K562 (cell line): Measurements from ENCODE around the gene PARD3. TPM values are rescaled to one million over a fixed set of nuclear protein-coding genes. Genes with fewer than 3 reads are reported as not detected.

ENCODE experiments used
- ATAC-seq: fragments of 200-7000 bp; cut with Tn5 transposase; 3 replicates; pipeline ENCODE4 v1.9.1; 2020; ENCODE audit warnings: moderate library complexity
- BruUV-seq: library from RNA; stranded (reverse); fragments of 400-500 nt; replicated peaks from 2 replicates; lab custom pipeline; 2021; lab: Mats Ljungman, UMichigan
- CTCF ChIA-PET: fragments of 300-600 bp; formaldehyde crosslinking; extraction: SDS; loops from one replicate; lab custom pipeline; 2021; ENCODE audit warnings: low intra/inter-chr PET ratio; lab: Yijun Ruan, JAX
- POLR2A ChIA-PET: fragments of 300-600, 350-650 bp; sonication (Branson Sonifier 250); formaldehyde crosslinking; extraction: SDS; loops from one replicate; lab custom pipeline; 2021; ENCODE audit warnings: antibody characterized with exemption, inconsistent platforms; lab: Yijun Ruan, JAX
- DNase-seq, 4 experiments: peaks; one replicate each; pipeline versions ENCODE4 v3.0.0 to v3.0.0-alpha.2; 2011 to 2018; ENCODE audit warnings: low spot score in 3 of 4, mixed read lengths in 3 of 4; ENCODE audit errors: extremely low read depth in 1 of 4
- FAIRE-seq: peaks from 2 replicates; lab custom pipeline; 2011; peaks lifted over from hg19 to GRCh38; lab: Jason Lieb, UNC
- H2AFZ ChIP-seq: 2 replicates; pipeline ENCODE4 v1.6.0; 2011; ENCODE audit warnings: low read depth, low read length, control low read depth, inconsistent platforms
- H3K27ac ChIP-seq: fragments of 200-600 bp; 3 replicates; pipeline ENCODE4 v1.8.0; 2011; ENCODE audit warnings: low read depth, mild to moderate bottlenecking, control low read depth, inconsistent platforms, low read length, moderate library complexity, mixed read lengths; ENCODE audit errors: extremely low read depth
- H3K27me3 ChIP-seq, 2 experiments: fragments of 300-600 bp in 1 of 2; 2 replicates in 1 of 2; 3 replicates in 1 of 2; pipeline versions ENCODE4 v1.6.0 to v1.8.0; 2011; ENCODE audit warnings: inconsistent platforms in 2 of 2, low read length in 2 of 2, mild to moderate bottlenecking in 1 of 2, mixed read lengths in 1 of 2, moderate library complexity in 1 of 2; ENCODE audit not compliant: control insufficient read depth in 2 of 2, insufficient read depth in 2 of 2
- H3K36me3 ChIP-seq: fragments of 300-600 bp; 3 replicates; pipeline ENCODE4 v1.8.0; 2011; ENCODE audit warnings: mild to moderate bottlenecking, low read length, inconsistent platforms; ENCODE audit not compliant: control insufficient read depth, insufficient read depth
- H3K4me1 ChIP-seq, 2 experiments: fragments of 200-600 bp in 1 of 2; replicated peaks in 1 of 2; 2 replicates in 1 of 2; 3 replicates in 1 of 2; pipeline versions ENCODE4 v1.5.1 to v1.8.0; 2011; ENCODE audit warnings: inconsistent platforms in 2 of 2, low read length in 2 of 2, mild to moderate bottlenecking in 1 of 2, mixed read lengths in 1 of 2, moderate library complexity in 1 of 2; ENCODE audit not compliant: control insufficient read depth in 2 of 2, insufficient read depth in 2 of 2
- H3K4me2 ChIP-seq: 2 replicates; pipeline ENCODE4 v1.6.1; 2011; ENCODE audit warnings: low read length, control low read depth, inconsistent platforms, mixed read lengths; ENCODE audit not compliant: insufficient read depth
- H3K4me3 ChIP-seq: fragments of 200-600 bp; sonication (generic), shearing (Covaris generic); 2 replicates; pipeline ENCODE4 v1.5.1; 2016; ENCODE audit warnings: control low read depth, inconsistent platforms
- H3K79me2 ChIP-seq: fragments of 200-600 bp; 3 replicates; pipeline ENCODE4 v1.8.0; 2011; ENCODE audit warnings: low read length, inconsistent platforms; ENCODE audit not compliant: control insufficient read depth, insufficient read depth
- H3K9ac ChIP-seq, 2 experiments: 2 replicates each; pipeline versions ENCODE4 v1.6.0 to v1.6.1; 2011; ENCODE audit warnings: low read depth in 2 of 2, low read length in 2 of 2, control low read depth in 1 of 2, inconsistent platforms in 1 of 2, mild to moderate bottlenecking in 1 of 2, mixed read lengths in 1 of 2; ENCODE audit not compliant: insufficient read depth in 1 of 2
- H3K9me1 ChIP-seq: one replicate; pipeline ENCODE4 v1.6.0; 2011; ENCODE audit warnings: inconsistent platforms, mild to moderate bottlenecking, low read length, moderate library complexity; ENCODE audit not compliant: control insufficient read depth, insufficient read depth
- H3K9me3 ChIP-seq: replicated peaks from 2 replicates; pipeline ENCODE4 v1.5.1; 2011; ENCODE audit warnings: low read depth, low read length, inconsistent platforms; ENCODE audit not compliant: control insufficient read depth, insufficient read depth
- H4K20me1 ChIP-seq: replicated peaks from 2 replicates; pipeline ENCODE4 v1.6.1; 2011; ENCODE audit warnings: low read length, inconsistent platforms, mixed read lengths; ENCODE audit not compliant: control insufficient read depth, insufficient read depth
- BMI1 ChIP-seq: fragments of 150-350 bp; IDR thresholded peaks from 2 replicates; pipeline ENCODE4 v1.6.1; 2014; ENCODE audit warnings: low read length
- CEBPB ChIP-seq: fragments of 450-650 bp; IDR thresholded peaks from 2 replicates; pipeline ENCODE4 v1.6.1; 2016; ENCODE audit warnings: missing genetic modification characterization, missing compliant biosample characterization
- DDX20 ChIP-seq: fragments of 450-650 bp; IDR thresholded peaks from 2 replicates; pipeline ENCODE4 v1.6.1; 2016; ENCODE audit warnings: missing genetic modification characterization, low read depth, mild to moderate bottlenecking, missing compliant biosample characterization, moderate library complexity
- FOXK1 ChIP-seq: sonication (generic); formaldehyde crosslinking; IDR thresholded peaks from 2 replicates; pipeline ENCODE4 v1.8.0; 2022; ENCODE audit warnings: missing genetic modification reagents, mild to moderate bottlenecking, borderline replicate concordance
- HDAC3 ChIP-seq: fragments of 450-650 bp; IDR thresholded peaks from 2 replicates; pipeline ENCODE4 v1.6.1; 2018; ENCODE audit warnings: borderline replicate concordance, mild to moderate bottlenecking, moderate library complexity; ENCODE audit not compliant: partially characterized antibody
- HMGN3 ChIP-seq: IDR thresholded peaks from 2 replicates; pipeline ENCODE4 v1.6.1; 2011; ENCODE audit warnings: borderline replicate concordance, low read depth, mild to moderate bottlenecking, mixed read lengths, low read length; ENCODE audit not compliant: insufficient read length; ENCODE audit errors: extremely low read depth
- L3MBTL2 ChIP-seq: fragments of 450-650 bp; IDR thresholded peaks from 2 replicates; pipeline ENCODE4 v1.6.1; 2016; ENCODE audit warnings: mild to moderate bottlenecking, moderate library complexity
- LEF1 ChIP-seq: fragments of 450-650 bp; IDR thresholded peaks from 2 replicates; pipeline ENCODE4 v1.6.1; 2016; ENCODE audit warnings: mild to moderate bottlenecking
- MCM2 ChIP-seq: fragments of 450-650 bp; IDR thresholded peaks from 2 replicates; pipeline ENCODE4 v1.6.1; 2017; ENCODE audit warnings: low read depth, mild to moderate bottlenecking
- POLR3G ChIP-seq: IDR thresholded peaks from 2 replicates; pipeline ENCODE4 v1.6.1; 2011; ENCODE audit not compliant: insufficient read length, insufficient replicate concordance; ENCODE audit errors: extremely low read depth
- SMAD3 ChIP-seq: fragments of 450-650 bp; formaldehyde crosslinking; conservative IDR thresholded peaks from 2 replicates; pipeline ENCODE4 v1.4.0; 2020; ENCODE audit warnings: mild to moderate bottlenecking
- SMAD4 ChIP-seq: fragments of 250-450 bp; sonication (Bioruptor Pico); conservative IDR thresholded peaks from 2 replicates; pipeline ENCODE4 v1.8.0; 2021; ENCODE audit warnings: inconsistent platforms, mild to moderate bottlenecking, moderate library complexity
- TFAM ChIP-seq: fragments of 250-450 bp; sonication (Bioruptor Pico); conservative IDR thresholded peaks from 2 replicates; pipeline ENCODE4 v1.5.0; 2021; ENCODE audit warnings: mild to moderate bottlenecking, moderate library complexity
- ZBED1 ChIP-seq: IDR thresholded peaks from 2 replicates; pipeline ENCODE4 v1.6.1; 2014
- ZNF12 ChIP-seq: sonication (generic); formaldehyde crosslinking; IDR thresholded peaks from 2 replicates; pipeline ENCODE4 v1.4.0; 2020; ENCODE audit warnings: mild to moderate bottlenecking, missing genetic modification reagents
- ZNF134 ChIP-seq: fragments of 250-450 bp; sonication (Bioruptor Pico); conservative IDR thresholded peaks from 2 replicates; pipeline ENCODE4 v1.4.0; 2020
- ZNF224 ChIP-seq: sonication (generic); formaldehyde crosslinking; IDR thresholded peaks from 2 replicates; pipeline ENCODE4 v1.8.0; 2022; ENCODE audit warnings: mild to moderate bottlenecking, missing genetic modification reagents
- WGBS: fragments of 100-300 bp; shearing (Covaris generic); methylation state at CpG from one replicate; pipeline ENCODE4 v1.1.6; 2016; ENCODE audit warnings: low coverage, mixed read lengths; ENCODE audit not compliant: insufficient coverage; ENCODE audit errors: missing lambda C conversion rate; 5-methylcytosine and 5-hydroxymethylcytosine counted together
- in situ Hi-C: fragments of 300-500 bp; cut with MboI; formaldehyde crosslinking; loops from 4 replicates; pipeline ENCODE4 v1.15.0; 2018; ENCODE audit warnings: inconsistent platforms, mixed read lengths
- intact Hi-C: fragments of 100-400 bp; cut with micrococcal nuclease; formaldehyde crosslinking; loops from 2 replicates; pipeline ENCODE4 v1.14.2; 2022
- polyA plus RNA-seq, 8 experiments: library from polyadenylated mRNA; depleted of rRNA in 4 of 8; stranded (reverse) in 5 of 8; unstranded in 3 of 8; fragments of >200 nt; fragmentation: Nextera tagmentation in 2 of 8; fragmentation: Illumina TruSeq in 1 of 8; extraction: Ambion mirVana in 2 of 8; extraction: Trizol in 1 of 8; gene quantifications; 2 replicates each; pipeline versions ENCODE4 v1.2.1 to v1.2.3, GENCODE V29; 2011 to 2014; ENCODE audit warnings: inconsistent platforms in 1 of 8, missing spikeins in 1 of 8
- total RNA-seq, 7 experiments: library from RNA; depleted of rRNA in 6 of 7; stranded (reverse); fragments of >200 nt in 6 of 7; fragmentation: Illumina TruSeq in 2 of 7; extraction: Trizol in 2 of 7; gene quantifications; 2 replicates each; pipeline versions ENCODE4 v1.2.1 to v1.2.3, GENCODE V29; 2011 to 2021; ENCODE audit warnings: low replicate concordance in 1 of 7
- TF ChIP-seq, protein P1 (sequence below): fragments of 450-650 bp; IDR thresholded peaks from 2 replicates; pipeline ENCODE4 v1.6.1; 2016; ENCODE audit warnings: missing biosample characterization, missing genetic modification characterization
- TF ChIP-seq, protein P2 (sequence below): fragments of 250-450 bp; sonication (Bioruptor Pico); IDR thresholded peaks from 2 replicates; pipeline ENCODE4 v1.9.0; 2021; ENCODE audit warnings: mild to moderate bottlenecking, inconsistent platforms
- TF ChIP-seq, protein P3 (sequence below): fragments of 250-450 bp; sonication (Bioruptor Pico); IDR thresholded peaks from 2 replicates; pipeline ENCODE4 v1.8.0; 2022; ENCODE audit warnings: moderate library complexity, mild to moderate bottlenecking, inconsistent platforms

The PARD3 gene
- total and polyA plus RNA-seq, 9 of the 15 experiments (the other 6 are each of a cell fraction or from before 2014, with no cell fraction given), result 2.7 to 11.7 (median 7.7) TPM

DNA sequence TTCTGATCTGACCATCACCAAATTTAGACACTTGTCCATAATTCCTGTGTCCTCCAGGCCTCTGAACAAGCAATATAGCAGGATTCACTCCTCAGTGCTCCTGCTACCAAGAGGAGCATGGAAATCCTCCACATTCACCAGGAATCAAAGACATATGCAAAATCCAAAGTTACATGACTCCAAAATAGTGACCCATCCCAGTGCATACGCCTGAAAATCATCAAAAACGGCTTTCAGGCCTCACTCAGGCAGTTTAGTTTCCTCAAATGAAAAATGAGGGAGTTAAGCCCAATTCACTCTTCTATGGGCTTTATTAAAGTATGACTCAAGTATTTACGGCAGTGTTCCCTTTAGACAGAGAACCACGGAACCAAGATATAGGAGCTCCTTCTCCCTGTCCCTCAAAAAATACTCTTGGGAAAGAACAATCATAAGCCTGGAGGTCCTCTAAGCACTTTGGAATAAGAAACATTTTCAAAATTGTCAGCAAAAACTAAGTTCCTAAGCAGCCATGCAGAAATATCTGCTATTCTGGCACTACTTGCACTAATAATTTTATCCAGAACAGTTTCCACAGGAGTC, 240.7 kb downstream of the PARD3 start:
- Histone ChIP-seq H3K9me3 (no peaks in the 10 kb centered on the region), H3K27me3 (no peaks in the 10 kb centered on the region), H3K4me3 (no peak overlapping the region), H4K20me1 (no peaks in the 10 kb centered on the region), H2AFZ (no peak overlapping the region), H3K36me3 (no peaks in the 10 kb centered on the region), H3K4me2 (no peak overlapping the region), H3K27ac (no peak overlapping the region), H3K4me1 (no peaks in the 10 kb centered on the region; a peak in 1 of 5 replicates), H3K9me1 (no peaks in the 10 kb centered on the region), H3K79me2 (no peaks in the 10 kb centered on the region), H3K9ac (no peak overlapping the region)
- no TSS peak for BruUV-seq
- TF ChIP-seq DDX20 (tag), result no peak
- TF ChIP-seq ZBED1, result no peak
- no peak for TF ChIP-seq HMGN3
- no peak for TF ChIP-seq POLR3G
- no peak for TF ChIP-seq CEBPB (tag)
- TF ChIP-seq HDAC3, result no peak
- TF ChIP-seq LEF1, result no peak
- no peak for TF ChIP-seq TFAM
- no peak for TF ChIP-seq SMAD3 (CRISPR knock-in tag)
- TF ChIP-seq MCM2, result no peak
- TF ChIP-seq, protein P1, sequence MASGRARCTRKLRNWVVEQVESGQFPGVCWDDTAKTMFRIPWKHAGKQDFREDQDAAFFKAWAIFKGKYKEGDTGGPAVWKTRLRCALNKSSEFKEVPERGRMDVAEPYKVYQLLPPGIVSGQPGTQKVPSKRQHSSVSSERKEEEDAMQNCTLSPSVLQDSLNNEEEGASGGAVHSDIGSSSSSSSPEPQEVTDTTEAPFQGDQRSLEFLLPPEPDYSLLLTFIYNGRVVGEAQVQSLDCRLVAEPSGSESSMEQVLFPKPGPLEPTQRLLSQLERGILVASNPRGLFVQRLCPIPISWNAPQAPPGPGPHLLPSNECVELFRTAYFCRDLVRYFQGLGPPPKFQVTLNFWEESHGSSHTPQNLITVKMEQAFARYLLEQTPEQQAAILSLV (tag), result no peak
- no peak for TF ChIP-seq L3MBTL2
- TF ChIP-seq ZNF12 (CRISPR knock-in tag), result no peak
- TF ChIP-seq ZNF224 (CRISPR knock-in tag), result no peak
- TF ChIP-seq BMI1, result no peak
- TF ChIP-seq SMAD4 (CRISPR knock-in tag), result no peak
- no peak for TF ChIP-seq ZNF134 (CRISPR knock-in tag)
- TF ChIP-seq, protein P2, sequence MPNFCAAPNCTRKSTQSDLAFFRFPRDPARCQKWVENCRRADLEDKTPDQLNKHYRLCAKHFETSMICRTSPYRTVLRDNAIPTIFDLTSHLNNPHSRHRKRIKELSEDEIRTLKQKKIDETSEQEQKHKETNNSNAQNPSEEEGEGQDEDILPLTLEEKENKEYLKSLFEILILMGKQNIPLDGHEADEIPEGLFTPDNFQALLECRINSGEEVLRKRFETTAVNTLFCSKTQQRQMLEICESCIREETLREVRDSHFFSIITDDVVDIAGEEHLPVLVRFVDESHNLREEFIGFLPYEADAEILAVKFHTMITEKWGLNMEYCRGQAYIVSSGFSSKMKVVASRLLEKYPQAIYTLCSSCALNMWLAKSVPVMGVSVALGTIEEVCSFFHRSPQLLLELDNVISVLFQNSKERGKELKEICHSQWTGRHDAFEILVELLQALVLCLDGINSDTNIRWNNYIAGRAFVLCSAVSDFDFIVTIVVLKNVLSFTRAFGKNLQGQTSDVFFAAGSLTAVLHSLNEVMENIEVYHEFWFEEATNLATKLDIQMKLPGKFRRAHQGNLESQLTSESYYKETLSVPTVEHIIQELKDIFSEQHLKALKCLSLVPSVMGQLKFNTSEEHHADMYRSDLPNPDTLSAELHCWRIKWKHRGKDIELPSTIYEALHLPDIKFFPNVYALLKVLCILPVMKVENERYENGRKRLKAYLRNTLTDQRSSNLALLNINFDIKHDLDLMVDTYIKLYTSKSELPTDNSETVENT (CRISPR knock-in tag), result no peak
- TF ChIP-seq, protein P3, sequence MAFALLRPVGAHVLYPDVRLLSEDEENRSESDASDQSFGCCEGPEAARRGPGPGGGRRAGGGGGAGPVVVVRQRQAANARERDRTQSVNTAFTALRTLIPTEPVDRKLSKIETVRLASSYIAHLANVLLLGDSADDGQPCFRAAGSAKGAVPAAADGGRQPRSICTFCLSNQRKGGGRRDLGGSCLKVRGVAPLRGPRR (CRISPR knock-in tag), result no peak
- no peak for TF ChIP-seq FOXK1 (CRISPR knock-in tag)
- POLR2A ChIA-PET, result no interaction called here
- in situ Hi-C loops (no loop called here), intact Hi-C loops (no loop called here)
- FAIRE-seq (no peak), ATAC-seq (no peak), DNase-seq (no peak)
- CTCF ChIA-PET, result no interaction called here
- WGBS, result 25% methylated on average over 4 of the region's 4 CpGs
